ENCODE data around the gene ABRACL.

DNA sequence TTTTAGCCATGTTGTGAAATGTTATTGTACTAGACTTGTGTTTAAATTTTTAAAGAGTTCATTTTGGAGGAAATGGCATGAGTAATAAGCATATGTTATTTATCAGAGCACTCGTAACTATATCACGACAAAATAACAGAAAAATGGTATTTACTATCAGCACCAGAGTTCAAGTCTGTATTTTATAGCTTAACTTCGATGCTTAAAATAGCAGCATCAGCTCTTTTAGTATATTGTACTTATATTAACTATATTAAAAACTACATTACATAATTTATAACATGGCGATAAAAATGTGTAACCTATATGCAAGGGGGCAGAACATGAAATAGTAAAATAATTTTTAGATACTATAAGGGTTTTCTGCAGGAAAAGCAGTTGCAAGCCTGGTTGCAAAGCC is 52.9 kb downstream of the ABRACL start:
- no peak for TF ChIP-seq EZH2 (IDR thresholded peaks at IDR 0.05; ENCODE audit: borderline replicate concordance, low read length)
- TF ChIP-seq, protein P1, sequence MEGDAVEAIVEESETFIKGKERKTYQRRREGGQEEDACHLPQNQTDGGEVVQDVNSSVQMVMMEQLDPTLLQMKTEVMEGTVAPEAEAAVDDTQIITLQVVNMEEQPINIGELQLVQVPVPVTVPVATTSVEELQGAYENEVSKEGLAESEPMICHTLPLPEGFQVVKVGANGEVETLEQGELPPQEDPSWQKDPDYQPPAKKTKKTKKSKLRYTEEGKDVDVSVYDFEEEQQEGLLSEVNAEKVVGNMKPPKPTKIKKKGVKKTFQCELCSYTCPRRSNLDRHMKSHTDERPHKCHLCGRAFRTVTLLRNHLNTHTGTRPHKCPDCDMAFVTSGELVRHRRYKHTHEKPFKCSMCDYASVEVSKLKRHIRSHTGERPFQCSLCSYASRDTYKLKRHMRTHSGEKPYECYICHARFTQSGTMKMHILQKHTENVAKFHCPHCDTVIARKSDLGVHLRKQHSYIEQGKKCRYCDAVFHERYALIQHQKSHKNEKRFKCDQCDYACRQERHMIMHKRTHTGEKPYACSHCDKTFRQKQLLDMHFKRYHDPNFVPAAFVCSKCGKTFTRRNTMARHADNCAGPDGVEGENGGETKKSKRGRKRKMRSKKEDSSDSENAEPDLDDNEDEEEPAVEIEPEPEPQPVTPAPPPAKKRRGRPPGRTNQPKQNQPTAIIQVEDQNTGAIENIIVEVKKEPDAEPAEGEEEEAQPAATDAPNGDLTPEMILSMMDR (IDR thresholded peaks at IDR 0.05; ENCODE audit: low read length), result no peak
